Measurements from ENCODE around the gene PRSS23. TPM values are rescaled to one million over a fixed set of nuclear protein-coding genes. Genes with fewer than 3 reads are reported as not detected.

PRSS23 gene
- total and polyA plus RNA-seq, 12 donors: 5.1 to 49.4 (median 28.8) TPM

GRCh38 chr11:86787018-86787536, 13.3 kb upstream of the PRSS23 start:
- no peak for TF ChIP-seq POLR2A (IDR thresholded peaks at IDR 0.05)
- TF ChIP-seq CTCF (IDR thresholded peaks at IDR 0.05): no peak
- Histone ChIP-seq H3K27me3 (no peaks in the 10 kb centered on the region), H3K27ac (no peak overlapping the region), H3K4me1 (replicated peaks in 1 of 2) (no peaks in the 10 kb centered on the region), H3K36me3 (replicated peaks in 1 of 2) (no peaks in the 10 kb centered on the region), H3K4me3 (no peak overlapping the region), H3K9me3 (replicated peaks in 1 of 3) (no peaks in the 10 kb centered on the region)
- 55 to 67% (median 60%) methylated on average over 2 of the region's 2 CpGs for WGBS, 4 donors
- DNase-seq: no peak
- intact Hi-C loops (cut with DNase I): no loop called here

GRCh38 chr11:86787656-86788055, 12.7 kb upstream of the PRSS23 start:
- intact Hi-C loops (cut with DNase I): no loop called here
- H3K36me3 ChIP-seq (replicated peaks in 1 of 2): no peaks in the 10 kb centered on the region
- H3K27me3 ChIP-seq: no peaks in the 10 kb centered on the region
- DNase-seq: no peak
- H3K4me1 ChIP-seq (replicated peaks in 1 of 2): no peaks in the 10 kb centered on the region
- no peak overlapping the region for H3K27ac ChIP-seq
- no peak overlapping the region for H3K4me3 ChIP-seq
- no peaks in the 10 kb centered on the region for H3K9me3 ChIP-seq (replicated peaks in 1 of 3)
- no peak for TF ChIP-seq POLR2A (IDR thresholded peaks at IDR 0.05)
- TF ChIP-seq CTCF (IDR thresholded peaks at IDR 0.05): no peak

- Histone ChIP-seq H3K4me3 (no peak overlapping the region), H3K36me3 (replicated peaks in 1 of 2) (no peaks in the 10 kb centered on the region), H3K27me3 (no peaks in the 10 kb centered on the region), H3K4me1 (replicated peaks in 1 of 2) (no peaks in the 10 kb centered on the region), H3K9me3 (replicated peaks in 1 of 3) (no peaks in the 10 kb centered on the region), H3K27ac (no peak overlapping the region)
- TF ChIP-seq POLR2A (IDR thresholded peaks at IDR 0.05) (no peak), CTCF (IDR thresholded peaks at IDR 0.05) (no peak)
- no peak for DNase-seq
- intact Hi-C loops (cut with DNase I): no loop called here
These were observed 10.1 kb upstream of the PRSS23 start for GRCh38 chr11:86790195-86790725.

- no peak for DNase-seq
- Histone ChIP-seq H3K27ac (no peak overlapping the region), H3K4me3 (no peak overlapping the region), H3K27me3 (no peaks in the 10 kb centered on the region), H3K4me1 (replicated peaks in 1 of 2) (no peaks in the 10 kb centered on the region), H3K9me3 (replicated peaks in 1 of 3) (no peaks in the 10 kb centered on the region), H3K36me3 (replicated peaks in 1 of 2) (no peaks in the 10 kb centered on the region)
- WGBS, 4 donors: 80 to 87% (median 84%) methylated on average over 5 of the region's 5 CpGs
- TF ChIP-seq POLR2A (IDR thresholded peaks at IDR 0.05) (no peak), CTCF (IDR thresholded peaks at IDR 0.05) (no peak)
- intact Hi-C loops (cut with DNase I): no loop called here
These were observed 9.2 kb upstream of the PRSS23 start for GRCh38 chr11:86790867-86791849.
